Measurements from ENCODE around the gene ARL6IP1. TPM values are rescaled to one million over a fixed set of nuclear protein-coding genes. Genes with fewer than 3 reads are reported as not detected.

Gene ARL6IP1
- total RNA-seq, 2 experiments from 2014 or later = 234 to 240 TPM

- H3K27ac Mint-ChIP-seq = no peak overlapping the region
- H3K4me3 Mint-ChIP-seq = no peak overlapping the region
- ChIA-PET CTCF (interaction anchor here (1.2 kb wide), 1 partner anchor 26 kb away, joined by 3 read pairs; the partner anchor contains the start of gene ARL6IP1), POLR2A (interaction anchor here (1.4 kb wide), 1 partner anchor 26 kb away, joined by 6 read pairs; the partner anchor contains the start of gene ARL6IP1)
- H3K9me3 Mint-ChIP-seq (ENCODE audit: insufficient read depth) = no peaks in the 10 kb centered on the region
- no peaks in the 10 kb centered on the region for H3K4me1 Mint-ChIP-seq (ENCODE audit: low read depth)
- H3K36me3 Mint-ChIP-seq (ENCODE audit: low read depth) = peaks cover 38% of the 10 kb centered on the region
- H3K27me3 Mint-ChIP-seq (ENCODE audit: low read depth) = no peaks in the 10 kb centered on the region
- no peak for DNase-seq
- ATAC-seq = no peak
Observed at GRCh38 chr16:18827890-18828289, 26.5 kb upstream of the ARL6IP1 start.

DNA sequence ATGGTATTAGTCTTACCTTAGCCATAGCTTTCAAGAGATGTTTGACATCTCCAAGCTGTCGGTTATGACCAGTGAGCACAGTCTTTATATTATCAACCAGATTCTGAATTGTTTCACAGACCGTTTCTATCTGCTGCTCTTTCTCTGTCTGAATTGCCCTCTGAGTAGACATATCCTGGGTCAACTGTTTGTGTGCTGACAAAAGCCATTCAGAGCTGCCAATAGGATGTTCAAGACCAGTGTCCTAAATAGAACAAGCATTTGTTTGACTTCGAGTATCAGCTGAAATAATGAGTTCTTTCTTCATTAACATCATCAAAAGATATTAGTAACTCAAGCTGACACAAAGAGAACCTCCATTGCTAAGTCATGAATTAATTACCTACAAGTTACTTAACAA, 14.9 kb upstream of the ARL6IP1 start:
- Mint-ChIP-seq H3K9me3 (ENCODE audit: insufficient read depth) (no peaks in the 10 kb centered on the region), H3K27ac (no peak overlapping the region), H3K27me3 (ENCODE audit: low read depth) (no peaks in the 10 kb centered on the region), H3K4me1 (ENCODE audit: low read depth) (peaks cover 14% of the 10 kb centered on the region), H3K4me3 (no peak overlapping the region), H3K36me3 (ENCODE audit: low read depth) (peaks cover 56% of the 10 kb centered on the region)
- DNase-seq = no peak
- ChIA-PET POLR2A (interaction anchor here (3.3 kb wide), 1 partner anchor 15 kb away, joined by 16 read pairs; the partner anchor contains the start of gene ARL6IP1), CTCF (interaction anchor here (8.3 kb wide), 1 partner anchor 12 kb away, joined by 124 read pairs; the partner anchor contains the start of gene ARL6IP1)
- no peak for ATAC-seq

GRCh38 chr16:18811925-18812324, 10.6 kb upstream of the ARL6IP1 start:
- H3K9me3 Mint-ChIP-seq (ENCODE audit: insufficient read depth) = no peaks in the 10 kb centered on the region
- ATAC-seq = no peak
- H3K27me3 Mint-ChIP-seq (ENCODE audit: low read depth) = no peaks in the 10 kb centered on the region
- ChIA-PET POLR2A (no interaction called here), CTCF (no interaction called here)
- peaks cover 63% of the 10 kb centered on the region for H3K36me3 Mint-ChIP-seq (ENCODE audit: low read depth)
- H3K27ac Mint-ChIP-seq = no peak overlapping the region
- no peaks in the 10 kb centered on the region for H3K4me1 Mint-ChIP-seq (ENCODE audit: low read depth)
- H3K4me3 Mint-ChIP-seq = no peak overlapping the region
- DNase-seq = no peak

- peaks cover 24% of the 10 kb centered on the region for H3K4me1 Mint-ChIP-seq (ENCODE audit: low read depth)
- no peak overlapping the region for H3K27ac Mint-ChIP-seq
- H3K4me3 Mint-ChIP-seq = no peak overlapping the region
- H3K9me3 Mint-ChIP-seq (ENCODE audit: insufficient read depth) = no peaks in the 10 kb centered on the region
- ChIA-PET POLR2A (no interaction called here), CTCF (interaction anchor here (0.7 to 9.4 kb wide), 2 partner anchors 8 kb away, joined by 3 to 124 read pairs; partner anchors contain the start of gene ARL6IP1)
- peaks cover 67% of the 10 kb centered on the region for H3K36me3 Mint-ChIP-seq (ENCODE audit: low read depth)
- ATAC-seq = no peak
- DNase-seq = no peak
- no peaks in the 10 kb centered on the region for H3K27me3 Mint-ChIP-seq (ENCODE audit: low read depth)
Observed at GRCh38 chr16:18809165-18809564, 7.8 kb upstream of the ARL6IP1 start.

DNA sequence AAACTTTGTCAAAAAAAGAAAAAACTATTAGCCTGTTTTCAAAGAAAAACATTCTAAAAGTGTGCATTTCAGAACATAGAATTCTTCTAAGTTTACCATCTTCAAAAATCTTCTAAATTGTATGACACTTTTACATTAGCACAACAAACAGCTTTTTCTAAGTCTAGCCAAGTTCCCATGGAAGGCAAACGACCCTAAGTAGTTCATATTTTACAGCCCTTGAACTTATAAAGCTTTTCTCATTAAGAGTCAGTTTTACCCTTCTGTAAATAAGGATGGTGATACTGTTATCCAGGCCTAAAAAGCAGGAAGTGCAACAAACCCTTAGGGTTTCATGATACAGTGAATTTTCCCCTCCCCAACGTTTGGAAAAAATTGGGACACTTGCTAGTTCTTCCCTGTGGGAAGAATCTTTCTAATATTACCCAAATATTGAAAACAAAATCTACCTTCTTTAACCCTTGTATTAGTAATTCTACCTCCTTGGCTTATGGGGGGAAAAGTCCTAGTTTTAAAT, 4.0 kb upstream of the ARL6IP1 start:
- Mint-ChIP-seq H3K27ac (no peak overlapping the region), H3K36me3 (ENCODE audit: low read depth) (peaks cover 64% of the 10 kb centered on the region), H3K4me1 (ENCODE audit: low read depth) (peaks cover 47% of the 10 kb centered on the region), H3K27me3 (ENCODE audit: low read depth) (no peaks in the 10 kb centered on the region), H3K9me3 (ENCODE audit: insufficient read depth) (no peaks in the 10 kb centered on the region), H3K4me3 (no peak overlapping the region)
- DNase-seq = no peak
- ChIA-PET POLR2A (interaction anchor here (2.6 kb wide), 1 partner anchor 15 kb away, joined by 22 read pairs; the partner anchor contains the start of gene RPS15A), CTCF (interaction anchor here (0.9 to 10.6 kb wide), 5 partner anchors 10 to 164 kb away, joined by 3 to 142 read pairs (median 11); partner anchors contain the start of gene RPS15A)
- no peak for ATAC-seq

GRCh38 chr16:18804540-18804939, 3.2 kb upstream of the ARL6IP1 start:
- ChIA-PET POLR2A (interaction anchor here (0.7 to 2.6 kb wide), 3 partner anchors 13 to 16 kb away, joined by 3 to 22 read pairs (median 4); partner anchors contain the start of gene RPS15A), CTCF (interaction anchor here (0.9 to 10.6 kb wide), 4 partner anchors 13 to 165 kb away, joined by 3 to 142 read pairs (median 68); partner anchors contain the start of gene RPS15A)
- no peak for DNase-seq
- no peaks in the 10 kb centered on the region for H3K27me3 Mint-ChIP-seq (ENCODE audit: low read depth)
- no peak overlapping the region for H3K4me3 Mint-ChIP-seq
- H3K9me3 Mint-ChIP-seq (ENCODE audit: insufficient read depth) = no peaks in the 10 kb centered on the region
- no peak for ATAC-seq
- H3K4me1 Mint-ChIP-seq (ENCODE audit: low read depth) = peaks cover 55% of the 10 kb centered on the region
- H3K36me3 Mint-ChIP-seq (ENCODE audit: low read depth) = peaks cover 64% of the 10 kb centered on the region
- H3K27ac Mint-ChIP-seq = peak overlapping the region; percentile 89

DNA sequence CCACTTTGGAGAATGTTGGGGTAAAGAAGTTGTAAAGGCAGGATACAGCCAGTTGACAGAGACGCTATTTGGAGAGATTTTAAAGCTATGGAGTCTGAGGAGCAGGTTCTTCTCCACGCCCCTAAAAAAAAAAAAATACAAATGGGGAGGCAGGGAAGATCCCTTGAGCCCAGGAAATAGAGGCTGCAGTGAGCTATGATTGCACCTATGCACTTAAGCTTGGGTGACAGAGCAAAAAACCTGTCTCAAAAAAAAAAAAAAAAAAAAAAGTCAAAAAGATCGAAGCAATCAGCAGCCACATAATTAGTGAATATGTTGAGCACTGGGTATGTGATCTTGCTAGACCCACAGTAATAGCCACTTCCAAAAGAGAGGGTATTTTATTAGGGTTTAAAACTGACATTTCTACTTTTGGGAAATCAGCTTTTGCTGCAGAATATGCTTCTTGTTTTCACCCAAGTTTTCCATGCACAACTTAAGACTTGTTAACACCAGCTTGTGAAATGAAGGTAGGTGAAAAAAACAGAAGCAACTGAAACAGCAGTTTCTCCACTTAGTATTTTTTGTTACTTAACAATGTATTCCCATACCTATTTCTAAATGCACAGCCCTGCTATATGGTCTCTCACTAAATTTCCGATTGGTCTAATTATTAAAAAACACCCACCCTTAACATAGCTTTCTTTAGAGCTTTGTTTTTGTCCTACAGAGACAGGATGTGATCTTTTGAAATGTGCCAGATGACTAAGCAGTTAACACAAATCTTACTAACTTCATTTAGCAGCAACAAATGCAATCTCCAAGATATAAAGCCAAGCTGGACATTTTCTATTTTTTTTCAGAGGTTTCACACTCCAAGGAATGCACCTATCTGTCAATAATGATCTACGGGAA, 2.5 kb upstream of the ARL6IP1 start:
- Mint-ChIP-seq H3K9me3 (ENCODE audit: insufficient read depth) (no peaks in the 10 kb centered on the region), H3K27ac (peak overlapping the region; percentile 89), H3K4me1 (ENCODE audit: low read depth) (peaks cover 60% of the 10 kb centered on the region), H3K4me3 (peak overlapping the region; percentile 53), H3K36me3 (ENCODE audit: low read depth) (peaks cover 61% of the 10 kb centered on the region), H3K27me3 (ENCODE audit: low read depth) (no peaks in the 10 kb centered on the region)
- CTCF ChIA-PET = interaction anchor here (0.9 to 10.6 kb wide), 5 partner anchors 13 to 165 kb away, joined by 3 to 142 read pairs (median 17); partner anchors contain the start of gene RPS15A
- no peak for ATAC-seq
- POLR2A ChIA-PET = interaction anchor here (0.6 to 2.6 kb wide), 5 partner anchors 14 to 147 kb away, joined by 3 to 22 read pairs (median 3); partner anchors contain the start of gene RPS15A
- DNase-seq = no peak

DNA sequence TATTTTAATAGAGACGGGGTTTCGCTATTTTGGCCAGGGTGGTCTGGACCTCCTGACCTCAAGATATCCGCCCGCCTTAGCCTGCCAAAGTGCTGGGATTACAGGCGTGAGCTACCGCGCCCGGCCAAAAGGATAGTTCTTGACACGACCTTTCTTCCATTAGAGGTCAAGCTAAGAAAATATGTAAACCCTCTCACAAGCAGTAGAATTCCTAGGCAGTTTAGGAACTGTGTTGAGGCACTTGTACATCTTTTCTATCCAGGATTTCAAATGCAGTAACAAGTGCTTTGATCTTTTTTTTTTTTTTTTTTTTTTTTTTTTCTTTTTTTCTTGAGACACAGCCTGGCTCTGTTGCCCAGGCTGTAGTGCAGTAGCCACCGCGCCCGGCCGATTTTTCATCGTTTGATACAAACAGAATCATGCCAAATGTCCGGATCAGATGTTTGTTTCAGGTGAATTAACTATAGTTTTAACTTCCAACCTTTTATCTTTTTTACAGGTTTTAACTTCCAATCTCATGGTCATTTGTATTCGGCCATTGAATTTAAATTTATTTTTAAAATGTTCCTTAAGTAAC, 1.5 kb upstream of the ARL6IP1 start:
- peaks cover 70% of the 10 kb centered on the region for H3K4me1 Mint-ChIP-seq (ENCODE audit: low read depth)
- CTCF ChIA-PET = interaction anchor here (2.4 to 10.6 kb wide), 4 partner anchors 14 to 31 kb away, joined by 17 to 142 read pairs (median 72); partner anchors contain the start of gene RPS15A
- no peaks in the 10 kb centered on the region for H3K27me3 Mint-ChIP-seq (ENCODE audit: low read depth)
- peaks cover 61% of the 10 kb centered on the region for H3K36me3 Mint-ChIP-seq (ENCODE audit: low read depth)
- H3K4me3 Mint-ChIP-seq = peak overlapping the region; percentile 89
- DNase-seq (no peak), ATAC-seq (no peak)
- POLR2A ChIA-PET = interaction anchor here (1.3 to 6.5 kb wide), 2 partner anchors 14 to 44 kb away, joined by 6 to 189 read pairs; partner anchors contain the start of gene RPS15A
- peak overlapping the region; percentile 98 for H3K27ac Mint-ChIP-seq
- H3K9me3 Mint-ChIP-seq (ENCODE audit: insufficient read depth) = no peaks in the 10 kb centered on the region

DNA sequence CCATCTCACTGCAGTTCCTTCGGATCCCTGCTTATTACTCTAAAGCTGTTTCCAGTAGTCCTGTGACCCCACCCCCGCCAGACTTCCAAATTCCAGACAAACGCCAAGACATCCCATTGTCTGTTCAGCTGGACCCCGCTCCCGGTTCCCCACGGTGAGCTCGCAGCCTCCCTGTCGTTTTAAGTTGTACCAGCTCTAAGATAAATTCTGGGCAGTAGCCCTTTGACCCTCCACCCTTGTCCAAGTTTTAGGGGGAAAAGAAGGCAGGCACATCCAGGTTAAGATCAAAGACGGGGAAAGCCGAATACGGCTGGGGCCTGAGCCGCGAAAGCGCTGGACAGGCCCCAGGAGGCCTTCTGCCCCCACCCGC, 589 bp downstream of the ARL6IP1 start:
- POLR2A ChIA-PET = interaction anchor here (0.7 to 6.5 kb wide), 5 partner anchors 12 to 267 kb away, joined by 3 to 189 read pairs (median 4); partner anchors contain the start of genes COQ7 and RPS15A
- ATAC-seq (no peak), DNase-seq (no peak)
- peaks cover 74% of the 10 kb centered on the region for H3K4me1 Mint-ChIP-seq (ENCODE audit: low read depth)
- H3K27me3 Mint-ChIP-seq (ENCODE audit: low read depth) = no peaks in the 10 kb centered on the region
- no peaks in the 10 kb centered on the region for H3K9me3 Mint-ChIP-seq (ENCODE audit: insufficient read depth)
- H3K36me3 Mint-ChIP-seq (ENCODE audit: low read depth) = peaks cover 67% of the 10 kb centered on the region
- H3K27ac Mint-ChIP-seq = peak overlapping the region; percentile 98
- H3K4me3 Mint-ChIP-seq = peak overlapping the region; percentile 89
- CTCF ChIA-PET = interaction anchor here (0.9 to 10.6 kb wide), 8 partner anchors 11 to 285 kb away, joined by 3 to 142 read pairs (median 12); partner anchors contain the start of gene RPS15A

DNA sequence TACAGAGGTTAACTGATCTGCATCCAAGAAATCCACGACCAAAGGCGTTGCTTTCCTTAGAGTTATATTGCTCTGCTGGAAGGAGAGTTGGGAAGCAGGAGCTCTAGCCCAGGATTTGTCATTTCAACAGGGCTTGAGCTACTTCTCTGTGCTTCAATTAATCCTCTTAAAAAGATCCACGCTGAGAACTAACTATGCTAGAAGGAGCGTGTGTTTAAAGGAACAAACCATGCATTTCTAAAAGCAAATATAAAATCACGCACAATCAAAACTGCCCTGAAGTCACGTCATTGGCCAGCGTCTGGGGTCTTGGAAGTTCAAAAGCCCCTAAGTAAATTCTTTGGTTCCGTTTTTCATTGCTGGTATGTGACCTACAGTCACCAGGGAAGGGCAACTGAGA, 1.1 kb downstream of the ARL6IP1 start:
- ATAC-seq (no peak), DNase-seq (no peak)
- H3K27me3 Mint-ChIP-seq (ENCODE audit: low read depth) = no peaks in the 10 kb centered on the region
- CTCF ChIA-PET = interaction anchor here (2.1 to 10.6 kb wide), 4 partner anchors 11 to 169 kb away, joined by 11 to 142 read pairs (median 68); partner anchors contain the start of gene RPS15A
- H3K4me1 Mint-ChIP-seq (ENCODE audit: low read depth) = peaks cover 69% of the 10 kb centered on the region
- POLR2A ChIA-PET = interaction anchor here (0.7 to 6.5 kb wide), 4 partner anchors 12 to 20 kb away, joined by 3 to 189 read pairs (median 4); partner anchors contain the start of gene RPS15A
- H3K36me3 Mint-ChIP-seq (ENCODE audit: low read depth) = peaks cover 70% of the 10 kb centered on the region
- H3K9me3 Mint-ChIP-seq (ENCODE audit: insufficient read depth) = no peaks in the 10 kb centered on the region
- peak overlapping the region; percentile 98 for H3K27ac Mint-ChIP-seq
- H3K4me3 Mint-ChIP-seq = peak overlapping the region; percentile 89

DNA sequence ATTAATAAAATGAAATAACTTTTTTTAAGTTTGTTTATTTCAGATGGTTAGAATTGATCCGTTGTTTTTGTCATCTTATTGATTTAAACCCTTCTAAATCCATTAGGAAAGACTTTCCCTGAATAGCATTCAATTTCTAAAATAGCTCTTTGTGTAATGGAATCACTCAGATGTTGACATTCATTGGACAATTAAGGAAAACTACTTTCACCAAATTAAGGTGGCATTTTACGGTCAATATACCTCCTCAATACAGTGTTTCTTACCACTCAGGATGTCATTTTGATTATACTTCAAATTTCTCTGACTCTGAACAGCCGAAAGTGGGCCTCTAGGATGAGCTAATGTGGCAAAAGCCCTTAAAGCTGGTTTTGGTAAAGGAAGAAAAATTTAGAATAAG, 1.8 kb downstream of the ARL6IP1 start:
- CTCF ChIA-PET = interaction anchor here (9.4 to 10.6 kb wide), 2 partner anchors 10 to 18 kb away, joined by 124 to 142 read pairs; partner anchors contain the start of gene RPS15A
- Mint-ChIP-seq H3K4me1 (ENCODE audit: low read depth) (peaks cover 61% of the 10 kb centered on the region), H3K4me3 (peak overlapping the region; percentile 89), H3K27me3 (ENCODE audit: low read depth) (no peaks in the 10 kb centered on the region), H3K36me3 (ENCODE audit: low read depth) (peaks cover 69% of the 10 kb centered on the region), H3K27ac (peak overlapping the region; percentile 37), H3K9me3 (ENCODE audit: insufficient read depth) (no peaks in the 10 kb centered on the region)
- no peak for DNase-seq
- no peak for ATAC-seq
- POLR2A ChIA-PET = interaction anchor here (0.8 to 6.5 kb wide), 3 partner anchors 11 to 20 kb away, joined by 3 to 189 read pairs (median 4); partner anchors contain the start of gene RPS15A

Measured in activated CD8-positive, alpha-beta T cell treated with anti-CD3 and anti-CD28 coated beads, Interleukin-2, amount 10 ng/mL, durations not matched to agents 7 days and 5 days (primary cell).